ENCODE results near the gene MUC6.

The MUC6 gene

GRCh38 chr11:1036303-1036923, at the start of gene MUC6:
TSS of gene MUC6 (minus strand) at chr11:1036718. CDS start at chr11:1036655, 63 bp downstream.
- no peak for DNase-seq

- DNase-seq, result peak; percentile 12
Observed at GRCh38 chr11:1085440-1086170, 49.1 kb upstream of the MUC6 start.

GRCh38 chr11:1084561-1085439, 48.3 kb upstream of the MUC6 start:
- DNase-seq, result peak; percentile 15

- DNase-seq, result peak; percentile 9
Observed at GRCh38 chr11:1083621-1084551, 47.4 kb upstream of the MUC6 start.

GRCh38 chr11:1082728-1083620, 46.5 kb upstream of the MUC6 start:
- DNase-seq, result peak; percentile 15

GRCh38 chr11:1082346-1082727, 45.8 kb upstream of the MUC6 start:
- DNase-seq, result peak; percentile 12

GRCh38 chr11:1081601-1082311, 45.2 kb upstream of the MUC6 start:
- DNase-seq, result peak; percentile 11

GRCh38 chr11:1078191-1078601, 41.7 kb upstream of the MUC6 start:
- no peak for DNase-seq

GRCh38 chr11:1077417-1078119, 41.0 kb upstream of the MUC6 start:
- peak; percentile 13 for DNase-seq

GRCh38 chr11:1077033-1077416, 40.5 kb upstream of the MUC6 start:
- peak; percentile 1 for DNase-seq

- peak; percentile 9 for DNase-seq
Observed at GRCh38 chr11:1076061-1076665, 39.6 kb upstream of the MUC6 start.

GRCh38 chr11:1075341-1075911, 38.9 kb upstream of the MUC6 start:
- DNase-seq, result no peak

GRCh38 chr11:1074244-1075221, 38.0 kb upstream of the MUC6 start, which contains the start of gene MUC2:
TSS of gene MUC2 (plus strand) at chr11:1074874.
- DNase-seq, result no peak

GRCh38 chr11:1073851-1074243, 37.3 kb upstream of the MUC6 start:
- DNase-seq, result no peak

GRCh38 chr11:1073261-1073724, 36.8 kb upstream of the MUC6 start:
- no peak for DNase-seq

- DNase-seq, result no peak
Observed at GRCh38 chr11:1072821-1073231, 36.3 kb upstream of the MUC6 start.

GRCh38 chr11:1072116-1072820, 35.8 kb upstream of the MUC6 start:
- no peak for DNase-seq
